ENCODE measurements around the gene AJAP1. TPM values are rescaled to one million over a fixed set of nuclear protein-coding genes. Genes with fewer than 3 reads are reported as not detected.

The AJAP1 gene
- total RNA-seq, 3 donors from 2014 or later = 0.16 to 0.66 (median 0.44) TPM

GRCh38 chr1:4703646-4704045, 49.2 kb downstream of the AJAP1 start:
- intact Hi-C loops (cut with DNase I; ENCODE audit: low total_unique reads) = no loop called here
- Histone ChIP-seq H3K36me3 (no peaks in the 10 kb centered on the region), H3K4me3 (no peak overlapping the region), H3K27me3 (peaks cover 0 to 34% of the 10 kb centered on the region in 2 donors), H3K4me1 (no peaks in the 10 kb centered on the region), H3K27ac (no peak overlapping the region), H3K9me3 (no peaks in the 10 kb centered on the region)
- TF ChIP-seq CTCF (IDR thresholded peaks at IDR 0.05) (no peak), POLR2AphosphoS5 (IDR thresholded peaks at IDR 0.05) (no peak), POLR2A (IDR thresholded peaks at IDR 0.05) (no peak)
- no peak for DNase-seq (ENCODE audit: low spot score in 2 of 2)

- Histone ChIP-seq H3K9me3 (no peaks in the 10 kb centered on the region), H3K27me3 (peaks cover 0 to 26% of the 10 kb centered on the region in 2 donors), H3K4me1 (no peaks in the 10 kb centered on the region), H3K36me3 (no peaks in the 10 kb centered on the region), H3K4me3 (no peak overlapping the region), H3K27ac (no peak overlapping the region)
- TF ChIP-seq CTCF (IDR thresholded peaks at IDR 0.05) (no peak), POLR2A (IDR thresholded peaks at IDR 0.05) (no peak), POLR2AphosphoS5 (IDR thresholded peaks at IDR 0.05) (no peak)
- intact Hi-C loops (cut with DNase I; ENCODE audit: low total_unique reads) = no loop called here
- DNase-seq (ENCODE audit: low spot score in 2 of 2) = no peak
These were observed 54.6 kb downstream of the AJAP1 start for GRCh38 chr1:4708840-4709507.

- Histone ChIP-seq H3K27ac (no peak overlapping the region), H3K9me3 (no peaks in the 10 kb centered on the region), H3K4me3 (no peak overlapping the region), H3K4me1 (no peaks in the 10 kb centered on the region), H3K36me3 (no peaks in the 10 kb centered on the region), H3K27me3 (peaks cover 0 to 26% of the 10 kb centered on the region in 2 donors)
- intact Hi-C loops (cut with DNase I; ENCODE audit: low total_unique reads) = no loop called here
- TF ChIP-seq POLR2A (IDR thresholded peaks at IDR 0.05) (no peak), CTCF (IDR thresholded peaks at IDR 0.05) (no peak), POLR2AphosphoS5 (IDR thresholded peaks at IDR 0.05) (no peak)
- DNase-seq (ENCODE audit: low spot score in 2 of 2) = no peak
These were observed 55.2 kb downstream of the AJAP1 start for GRCh38 chr1:4709641-4710040.

- Histone ChIP-seq H3K36me3 (no peaks in the 10 kb centered on the region), H3K27ac (no peak overlapping the region), H3K9me3 (no peaks in the 10 kb centered on the region), H3K4me1 (no peaks in the 10 kb centered on the region), H3K4me3 (no peak overlapping the region), H3K27me3 (peaks cover 0 to 26% of the 10 kb centered on the region in 2 donors)
- TF ChIP-seq CTCF (IDR thresholded peaks at IDR 0.05) = no peak
- no peak for TF ChIP-seq POLR2A (IDR thresholded peaks at IDR 0.05)
- no peak for TF ChIP-seq POLR2AphosphoS5 (IDR thresholded peaks at IDR 0.05)
- intact Hi-C loops (cut with DNase I; ENCODE audit: low total_unique reads) = no loop called here
- DNase-seq (ENCODE audit: low spot score in 2 of 2) = no peak
These were observed 56.4 kb downstream of the AJAP1 start for GRCh38 chr1:4710592-4711415.

All from breast epithelium (tissue), 4 donors.